ENCODE results near the gene SOWAHA. TPM values are rescaled to one million over a fixed set of nuclear protein-coding genes. Genes with fewer than 3 reads are reported as not detected.

Gene SOWAHA
- total RNA-seq, 1 experiment from 2014 or later, result 0.04 TPM

DNA sequence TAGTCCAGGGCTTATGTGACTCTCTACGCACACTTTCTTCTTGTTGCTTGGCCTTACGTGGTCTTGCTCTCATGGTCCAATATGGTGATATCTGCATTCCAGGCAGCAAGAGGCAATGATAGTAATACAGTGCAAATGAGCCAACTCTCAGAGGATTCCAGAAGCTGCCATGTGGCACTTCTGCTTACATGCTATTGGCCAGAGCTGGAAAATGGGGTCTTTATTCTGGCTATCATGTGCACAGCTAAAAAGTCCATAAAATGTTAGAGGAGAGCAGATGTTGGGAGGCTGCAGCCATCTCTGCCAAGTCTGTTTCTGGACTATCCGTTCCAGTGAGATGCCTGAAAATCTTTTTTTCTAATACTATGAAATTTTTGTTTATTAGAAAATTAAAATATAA is 33.1 kb upstream of the SOWAHA start:
- intact Hi-C loops (cut with micrococcal nuclease), result loop anchor here (5.0 kb wide), 1 partner anchor 42 kb away; no protein-coding TSS in a partner anchor
- Histone ChIP-seq H3K4me1 (ENCODE audit: insufficient read depth, low read length) (peaks cover 22% of the 10 kb centered on the region), H3K27me3 (ENCODE audit: low read length) (no peaks in the 10 kb centered on the region), H2AFZ (ENCODE audit: low read length) (no peak overlapping the region), H4K20me1 (ENCODE audit: low read length) (no peaks in the 10 kb centered on the region), H3K9me3 (ENCODE audit: low read length) (no peaks in the 10 kb centered on the region), H3K4me3 (ENCODE audit: low read length) (no peak overlapping the region), H3F3A (ENCODE audit: low read length, unreplicated experiment) (no peaks in the 10 kb centered on the region), H3K9me2 (replicated peaks; ENCODE audit: low read length) (no peaks in the 10 kb centered on the region), H3K27ac (ENCODE audit: low read length) (no peak overlapping the region), H3K79me2 (ENCODE audit: low read length) (peaks cover 17% of the 10 kb centered on the region), H3K4me2 (ENCODE audit: low read length) (no peak overlapping the region), H3K9ac (ENCODE audit: low read length) (no peak overlapping the region), H3K36me3 (ENCODE audit: low read depth, low read length) (no peaks in the 10 kb centered on the region)
- ATAC-seq (no peak), DNase-seq (no peak)
- TF ChIP-seq EZH2 (IDR thresholded peaks at IDR 0.05; ENCODE audit: low read length, unreplicated experiment), result no peak
- TF ChIP-seq CTCF (conservative IDR thresholded peaks at IDR 0.05; ENCODE audit: low read depth, low read length), result no peak
- TF ChIP-seq EZH2phosphoT487 (IDR thresholded peaks at IDR 0.05; ENCODE audit: borderline replicate concordance, low read length), result no peak
- POLR2A ChIA-PET (ENCODE audit: unreplicated experiment), result no interaction called here
- BruUV-seq (replicated peaks), result no TSS peak
- CTCF ChIA-PET, result no interaction called here

DNA sequence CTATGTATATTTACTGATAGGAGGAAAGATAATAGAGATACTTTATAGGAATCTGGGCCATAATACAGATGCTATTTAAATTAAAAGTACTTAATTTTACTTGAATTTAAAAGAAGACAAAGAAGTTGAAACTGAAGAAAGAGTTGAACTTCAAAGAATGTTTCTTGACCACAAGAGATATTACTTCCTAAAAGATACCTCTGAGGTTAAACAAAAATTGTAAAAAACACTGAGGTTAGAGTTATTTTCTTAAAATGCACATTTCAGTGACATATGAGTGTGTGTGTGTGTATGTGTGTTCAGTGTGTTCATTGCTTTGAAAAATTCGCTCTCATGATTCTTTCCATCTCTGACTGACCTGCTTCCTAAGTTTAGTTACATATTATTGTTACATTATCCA is 32.5 kb upstream of the SOWAHA start:
- no peak overlapping the region for H3K4me2 ChIP-seq (ENCODE audit: low read length)
- no peak overlapping the region for H3K4me3 ChIP-seq (ENCODE audit: low read length)
- no peak overlapping the region for H3K27ac ChIP-seq (ENCODE audit: low read length)
- no peaks in the 10 kb centered on the region for H3F3A ChIP-seq (ENCODE audit: low read length, unreplicated experiment)
- ChIA-PET POLR2A (ENCODE audit: unreplicated experiment) (no interaction called here), CTCF (no interaction called here)
- intact Hi-C loops (cut with micrococcal nuclease), result no loop called here
- H2AFZ ChIP-seq (ENCODE audit: low read length), result no peak overlapping the region
- H3K4me1 ChIP-seq (ENCODE audit: insufficient read depth, low read length), result peaks cover 20% of the 10 kb centered on the region
- no peaks in the 10 kb centered on the region for H4K20me1 ChIP-seq (ENCODE audit: low read length)
- H3K36me3 ChIP-seq (ENCODE audit: low read depth, low read length), result no peaks in the 10 kb centered on the region
- no peak overlapping the region for H3K9ac ChIP-seq (ENCODE audit: low read length)
- no peaks in the 10 kb centered on the region for H3K27me3 ChIP-seq (ENCODE audit: low read length)
- BruUV-seq (replicated peaks), result no TSS peak
- TF ChIP-seq EZH2phosphoT487 (IDR thresholded peaks at IDR 0.05; ENCODE audit: borderline replicate concordance, low read length) (no peak), EZH2 (IDR thresholded peaks at IDR 0.05; ENCODE audit: low read length, unreplicated experiment) (no peak), CTCF (conservative IDR thresholded peaks at IDR 0.05; ENCODE audit: low read depth, low read length) (no peak)
- ATAC-seq (no peak), DNase-seq (no peak)
- H3K9me2 ChIP-seq (replicated peaks; ENCODE audit: low read length), result no peaks in the 10 kb centered on the region
- peaks cover 11% of the 10 kb centered on the region for H3K79me2 ChIP-seq (ENCODE audit: low read length)
- no peaks in the 10 kb centered on the region for H3K9me3 ChIP-seq (ENCODE audit: low read length)

DNA sequence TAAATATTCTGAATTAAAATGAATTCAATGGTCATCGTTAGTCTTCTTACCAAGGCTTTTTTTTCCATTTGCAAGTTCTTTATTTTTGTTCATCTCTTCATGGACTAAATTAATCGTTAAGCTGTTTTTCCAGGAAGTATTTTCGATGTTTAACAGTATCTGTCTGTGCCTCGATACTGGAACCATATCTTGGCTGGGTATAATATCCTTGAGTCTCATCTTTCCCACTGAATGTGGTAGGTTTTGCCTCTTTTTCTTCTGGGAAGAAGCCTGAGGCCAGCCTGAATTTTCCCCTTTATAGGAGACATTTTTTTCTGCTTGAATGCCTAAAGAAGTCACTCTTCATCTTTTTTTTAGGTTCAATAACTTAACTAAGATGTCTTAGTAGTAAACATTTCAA is 32.1 kb upstream of the SOWAHA start:
- CTCF ChIA-PET, result no interaction called here
- Histone ChIP-seq H3K27me3 (ENCODE audit: low read length) (no peaks in the 10 kb centered on the region), H3K9me3 (ENCODE audit: low read length) (no peaks in the 10 kb centered on the region), H3K4me3 (ENCODE audit: low read length) (no peak overlapping the region), H2AFZ (ENCODE audit: low read length) (no peak overlapping the region), H3F3A (ENCODE audit: low read length, unreplicated experiment) (no peaks in the 10 kb centered on the region), H3K9ac (ENCODE audit: low read length) (no peak overlapping the region), H3K4me1 (ENCODE audit: insufficient read depth, low read length) (peaks cover 15% of the 10 kb centered on the region), H3K27ac (ENCODE audit: low read length) (no peak overlapping the region), H3K36me3 (ENCODE audit: low read depth, low read length) (no peaks in the 10 kb centered on the region), H4K20me1 (ENCODE audit: low read length) (no peaks in the 10 kb centered on the region), H3K79me2 (ENCODE audit: low read length) (peaks cover 7% of the 10 kb centered on the region), H3K4me2 (ENCODE audit: low read length) (no peak overlapping the region), H3K9me2 (replicated peaks; ENCODE audit: low read length) (no peaks in the 10 kb centered on the region)
- DNase-seq (no peak), ATAC-seq (no peak)
- intact Hi-C loops (cut with micrococcal nuclease), result no loop called here
- no TSS peak for BruUV-seq (replicated peaks)
- POLR2A ChIA-PET (ENCODE audit: unreplicated experiment), result no interaction called here
- TF ChIP-seq EZH2phosphoT487 (IDR thresholded peaks at IDR 0.05; ENCODE audit: borderline replicate concordance, low read length), result no peak
- no peak for TF ChIP-seq EZH2 (IDR thresholded peaks at IDR 0.05; ENCODE audit: low read length, unreplicated experiment)
- no peak for TF ChIP-seq CTCF (conservative IDR thresholded peaks at IDR 0.05; ENCODE audit: low read depth, low read length)

Data from PC-3 (cell line).